Body of pancreas (tissue), 4 donors: ENCODE data around the gene DKK2. TPM values are rescaled to one million over a fixed set of nuclear protein-coding genes. Genes with fewer than 3 reads are reported as not detected.

Source experiments
- ATAC-seq: fragments of 150-250 bp; one replicate; pipeline ENCODE4 v1.9.1; 2016
- DNase-seq, 4 donors: peaks; one replicate each; pipeline ENCODE4 v3.0.0-alpha.2; 2019
- H3K27ac ChIP-seq, 4 donors: fragments of 200-600 bp; sonication (generic); 1 replicate in 3 of 4; 2 replicates in 1 of 4; pipeline versions ENCODE4 v1.5.1 to v1.6.1; 2016 to 2019; ENCODE audit warnings: mild to moderate bottlenecking in 1 of 4, mixed read lengths in 1 of 4, moderate library complexity in 1 of 4
- H3K27me3 ChIP-seq, 2 donors: fragments of 200-600 bp; sonication (generic); one replicate each; pipeline ENCODE4 v1.6.0; 2016; ENCODE audit warnings: mild to moderate bottlenecking in 1 of 2
- H3K36me3 ChIP-seq, 2 donors: fragments of 200-600 bp; sonication (generic); replicated peaks in 1 of 2; 2 replicates each; pipeline ENCODE4 v1.5.1; 2016; ENCODE audit warnings: low read depth in 2 of 2; ENCODE audit not compliant: insufficient read depth in 1 of 2
- H3K4me1 ChIP-seq: fragments of 200-600 bp; sonication (generic); one replicate; pipeline ENCODE4 v1.6.0; 2016
- H3K4me3 ChIP-seq, 2 donors: fragments of 200-600 bp; sonication (generic); 1 replicate in 1 of 2; 2 replicates in 1 of 2; pipeline ENCODE4 v1.5.1; 2016 to 2019
- H3K9me3 ChIP-seq, 3 donors: fragments of 200-600 bp; sonication (generic); 1 replicate in 2 of 3; 2 replicates in 1 of 3; pipeline ENCODE4 v1.5.1; 2016
- POLR2A ChIP-seq, 3 donors: fragments of 450-650 bp; IDR thresholded peaks; one replicate each; pipeline ENCODE4 v1.6.1; 2016; ENCODE audit warnings: antibody characterized with exemption in 3 of 3, mild to moderate bottlenecking in 2 of 3
- WGBS, 2 donors: methylation state at CpG; one replicate each; pipeline ENCODE4 v1.1.5; 2017; 5-methylcytosine and 5-hydroxymethylcytosine counted together
- intact Hi-C: fragments of 100-400 bp; cut with DNase I; formaldehyde crosslinking; loops from one replicate; pipeline ENCODE4 v1.15.1; 2023
- total RNA-seq, 2 donors: library from RNA; depleted of rRNA; stranded (reverse); fragments of >200 nt; gene quantifications; one replicate each; pipeline ENCODE4 v1.1.0, GENCODE V29; 2016
- TF ChIP-seq, protein P1 (sequence below), 7 experiments: fragments of 450-650 bp in 4 of 7; fragments of 200-600 bp in 3 of 7; sonication (generic) in 3 of 7; IDR thresholded peaks; one replicate each; pipeline ENCODE4 v1.5.1; 2016 to 2019; ENCODE audit warnings: antibody characterized with exemption in 7 of 7

Gene DKK2
- total RNA-seq, 2 donors from 2014 or later = 0.52 TPM; not detected in 1

DNA sequence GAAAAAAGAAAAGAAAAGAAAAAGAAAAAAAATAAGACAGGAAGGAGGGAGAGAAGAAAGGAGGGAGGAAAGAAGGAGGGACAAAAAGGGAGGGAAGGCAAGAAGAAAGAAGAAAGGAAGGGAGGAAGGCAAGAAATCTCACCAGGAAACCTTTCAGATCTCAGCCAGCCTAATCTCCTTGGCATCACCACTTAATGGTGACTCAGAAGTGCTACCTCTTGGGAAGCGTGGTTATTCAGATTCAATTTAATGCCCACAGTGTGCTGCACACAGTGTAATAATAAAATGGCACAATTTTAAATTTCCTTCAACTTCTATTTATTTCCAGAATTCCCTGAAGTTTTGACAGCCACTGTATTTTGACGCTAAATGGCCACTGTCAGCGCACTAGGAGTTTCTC lies 50.3 kb downstream of the DKK2 start:
- DNase-seq (no peak), ATAC-seq (no peak)
- no peak for TF ChIP-seq POLR2A (IDR thresholded peaks at IDR 0.05)
- Histone ChIP-seq H3K4me1 (no peaks in the 10 kb centered on the region), H3K4me3 (no peak overlapping the region), H3K27me3 (no peaks in the 10 kb centered on the region), H3K27ac (no peak overlapping the region), H3K36me3 (no peaks in the 10 kb centered on the region), H3K9me3 (no peaks in the 10 kb centered on the region)
- intact Hi-C loops = no loop called here
- 78 to 81% methylated on average over 3 of the region's 3 CpGs for WGBS, 2 donors

DNA sequence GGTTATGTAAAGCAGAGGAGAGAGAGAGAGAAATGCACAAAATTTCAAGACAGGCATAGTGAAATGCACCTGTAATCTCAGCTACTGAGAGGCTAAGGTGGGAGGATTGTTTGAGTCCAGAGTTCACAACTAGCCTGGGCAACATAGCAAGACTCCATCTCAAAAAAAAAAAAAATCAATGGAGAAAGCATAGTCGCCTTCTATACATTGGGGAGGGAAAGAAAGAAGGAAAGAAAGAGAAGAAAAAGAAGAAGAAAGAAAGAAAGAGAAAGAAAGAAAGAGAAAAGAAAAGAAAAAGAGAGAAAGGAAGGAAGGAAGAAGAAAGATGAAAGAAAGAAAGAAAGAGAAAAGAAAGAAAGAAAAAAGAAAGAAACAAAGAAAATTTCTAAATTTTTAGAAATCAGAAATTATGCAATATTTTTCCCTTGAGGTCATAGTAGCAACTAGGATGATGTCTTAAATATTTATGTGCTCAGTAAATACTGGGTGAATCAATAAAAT lies 53.4 kb downstream of the DKK2 start:
- Histone ChIP-seq H3K36me3 (no peaks in the 10 kb centered on the region), H3K9me3 (no peaks in the 10 kb centered on the region), H3K4me3 (no peak overlapping the region), H3K27me3 (no peaks in the 10 kb centered on the region), H3K27ac (no peak overlapping the region), H3K4me1 (no peaks in the 10 kb centered on the region)
- 36 to 52% methylated on average over 1 of the region's 1 CpG for WGBS, 2 donors
- no peak for ATAC-seq
- intact Hi-C loops = no loop called here
- no peak for TF ChIP-seq POLR2A (IDR thresholded peaks at IDR 0.05)
- TF ChIP-seq, protein P1, sequence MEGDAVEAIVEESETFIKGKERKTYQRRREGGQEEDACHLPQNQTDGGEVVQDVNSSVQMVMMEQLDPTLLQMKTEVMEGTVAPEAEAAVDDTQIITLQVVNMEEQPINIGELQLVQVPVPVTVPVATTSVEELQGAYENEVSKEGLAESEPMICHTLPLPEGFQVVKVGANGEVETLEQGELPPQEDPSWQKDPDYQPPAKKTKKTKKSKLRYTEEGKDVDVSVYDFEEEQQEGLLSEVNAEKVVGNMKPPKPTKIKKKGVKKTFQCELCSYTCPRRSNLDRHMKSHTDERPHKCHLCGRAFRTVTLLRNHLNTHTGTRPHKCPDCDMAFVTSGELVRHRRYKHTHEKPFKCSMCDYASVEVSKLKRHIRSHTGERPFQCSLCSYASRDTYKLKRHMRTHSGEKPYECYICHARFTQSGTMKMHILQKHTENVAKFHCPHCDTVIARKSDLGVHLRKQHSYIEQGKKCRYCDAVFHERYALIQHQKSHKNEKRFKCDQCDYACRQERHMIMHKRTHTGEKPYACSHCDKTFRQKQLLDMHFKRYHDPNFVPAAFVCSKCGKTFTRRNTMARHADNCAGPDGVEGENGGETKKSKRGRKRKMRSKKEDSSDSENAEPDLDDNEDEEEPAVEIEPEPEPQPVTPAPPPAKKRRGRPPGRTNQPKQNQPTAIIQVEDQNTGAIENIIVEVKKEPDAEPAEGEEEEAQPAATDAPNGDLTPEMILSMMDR (IDR thresholded peaks at IDR 0.05) = no peak
- DNase-seq = no peak

DNA sequence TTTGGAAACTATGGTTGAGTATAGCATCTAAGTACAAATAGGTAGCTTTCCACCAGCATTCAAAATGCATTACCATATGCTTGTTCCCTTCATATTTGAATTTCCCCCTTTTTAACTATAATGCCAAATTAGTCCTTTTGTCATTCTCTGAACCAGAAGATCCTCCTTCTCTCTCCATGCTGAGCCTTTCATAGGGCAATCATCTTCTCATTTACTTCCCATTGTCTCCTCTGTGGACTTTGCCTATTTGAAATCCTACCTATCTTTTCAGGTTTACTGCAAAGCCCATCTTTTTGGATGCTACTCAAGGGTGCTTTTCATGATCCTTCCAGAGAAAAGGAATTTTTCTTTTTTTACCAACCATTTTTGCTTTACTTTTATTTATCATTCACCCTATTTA lies 54.7 kb downstream of the DKK2 start:
- intact Hi-C loops = no loop called here
- DNase-seq (no peak), ATAC-seq (no peak)
- no peaks in the 10 kb centered on the region for H3K36me3 ChIP-seq
- TF ChIP-seq, protein P1 (IDR thresholded peaks at IDR 0.05) = no peak
- no peak for TF ChIP-seq POLR2A (IDR thresholded peaks at IDR 0.05)
- H3K27ac ChIP-seq = no peak overlapping the region
- H3K4me3 ChIP-seq = no peak overlapping the region
- H3K27me3 ChIP-seq = no peaks in the 10 kb centered on the region
- H3K9me3 ChIP-seq = no peaks in the 10 kb centered on the region
- H3K4me1 ChIP-seq = no peaks in the 10 kb centered on the region

DNA sequence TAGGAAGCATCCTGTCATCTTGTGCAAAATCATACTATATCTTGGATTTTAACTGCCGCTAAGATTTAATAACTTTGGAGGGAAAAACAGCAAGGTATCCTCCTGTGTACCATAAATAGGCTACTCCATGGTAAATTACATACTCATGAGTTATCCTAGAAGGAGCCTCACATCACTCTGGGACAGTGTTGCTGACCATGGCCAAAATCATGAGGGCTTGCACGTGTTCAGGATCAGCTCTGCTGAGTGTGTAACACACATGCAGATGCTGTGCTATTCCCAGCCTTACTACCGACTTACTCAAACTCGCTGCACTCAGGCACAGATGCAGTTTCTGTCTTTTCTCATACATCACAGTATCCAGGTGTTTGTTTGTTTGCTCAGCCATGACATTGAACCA lies 56.6 kb downstream of the DKK2 start:
- WGBS, 2 donors = 71 to 80% methylated on average over 4 of the region's 4 CpGs
- no peak for ATAC-seq
- Histone ChIP-seq H3K27me3 (no peaks in the 10 kb centered on the region), H3K9me3 (no peaks in the 10 kb centered on the region), H3K36me3 (no peaks in the 10 kb centered on the region), H3K4me3 (no peak overlapping the region), H3K4me1 (no peaks in the 10 kb centered on the region), H3K27ac (no peak overlapping the region)
- intact Hi-C loops = no loop called here
- TF ChIP-seq, protein P1 (IDR thresholded peaks at IDR 0.05) = no peak
- no peak for TF ChIP-seq POLR2A (IDR thresholded peaks at IDR 0.05)
- DNase-seq = no peak

DNA sequence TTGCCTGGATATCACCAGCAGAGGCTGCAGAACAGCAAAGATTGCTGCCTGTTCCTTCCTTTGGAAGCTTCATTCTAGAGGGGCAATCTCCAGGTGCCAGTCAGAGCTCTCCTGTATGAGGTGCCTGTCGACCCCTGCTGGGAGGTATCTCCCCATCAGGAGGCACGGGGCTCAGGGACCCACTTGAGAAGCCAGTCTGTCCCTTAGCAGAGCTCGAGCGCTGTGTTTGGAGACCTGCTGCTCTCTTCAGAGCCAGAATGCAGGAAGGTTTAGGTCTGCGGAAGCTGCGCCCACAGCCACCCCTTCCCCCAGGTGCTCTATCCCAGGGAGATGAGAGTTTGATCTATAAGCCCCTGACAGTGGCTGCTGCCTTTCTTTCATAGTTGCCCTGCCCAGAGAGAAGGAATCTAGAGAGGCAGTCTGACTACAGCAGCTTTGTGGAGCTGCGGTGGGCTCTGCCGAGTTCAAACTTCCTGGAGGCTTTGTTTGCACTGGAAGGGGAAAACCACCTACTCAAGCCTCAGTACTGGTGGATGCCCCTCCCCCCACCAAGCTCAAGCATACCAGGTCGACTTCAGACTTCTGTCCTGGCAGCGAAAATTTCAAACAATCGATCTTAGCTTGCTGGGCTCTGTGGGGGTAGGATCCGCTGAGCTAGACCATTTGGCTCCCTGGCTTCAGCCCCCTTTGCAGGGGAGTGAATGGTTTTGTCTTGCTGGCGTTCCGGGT lies 57.9 kb downstream of the DKK2 start:
- TF ChIP-seq, protein P1 (IDR thresholded peaks at IDR 0.05) = no peak
- TF ChIP-seq POLR2A (IDR thresholded peaks at IDR 0.05) = no peak
- no peaks in the 10 kb centered on the region for H3K27me3 ChIP-seq
- no peak overlapping the region for H3K4me3 ChIP-seq
- H3K4me1 ChIP-seq = no peaks in the 10 kb centered on the region
- no peak for DNase-seq
- no peaks in the 10 kb centered on the region for H3K9me3 ChIP-seq
- no peak for ATAC-seq
- no peaks in the 10 kb centered on the region for H3K36me3 ChIP-seq
- H3K27ac ChIP-seq = no peak overlapping the region
- intact Hi-C loops = no loop called here
- 52 to 56% methylated on average over 12 to 14 of the region's 14 CpGs for WGBS, 2 donors
